GM19468 (cell line): ENCODE results near the gene JPH4.
"Not testable (repeated sequence)": the region's sequence is repeated elsewhere in the genome, so short reads cannot be mapped to it uniquely, and the experiment has no call there.

Experiments used
- ATAC-seq: cut with Tn5 transposase; IDR thresholded peaks from one replicate; pipeline ENCODE4 v1.9.1; 2021; ENCODE audit warnings: mild to moderate bottlenecking, moderate library complexity, moderate number of reproducible peaks; ENCODE audit not compliant: unreplicated experiment; ENCODE audit errors: extremely low read depth

The JPH4 gene

GRCh38 chr14:23551266-23552028, 27.1 kb downstream of the JPH4 start, which contains the start of gene ZFHX2:
Gene ZFHX2 (minus strand): TSS chr14:23551765. CDS start chr14:23535325, 16,440 bp downstream.
- no peak for ATAC-seq

GRCh38 chr14:23550812-23551265, 27.8 kb downstream of the JPH4 start:
- ATAC-seq = no peak

DNA sequence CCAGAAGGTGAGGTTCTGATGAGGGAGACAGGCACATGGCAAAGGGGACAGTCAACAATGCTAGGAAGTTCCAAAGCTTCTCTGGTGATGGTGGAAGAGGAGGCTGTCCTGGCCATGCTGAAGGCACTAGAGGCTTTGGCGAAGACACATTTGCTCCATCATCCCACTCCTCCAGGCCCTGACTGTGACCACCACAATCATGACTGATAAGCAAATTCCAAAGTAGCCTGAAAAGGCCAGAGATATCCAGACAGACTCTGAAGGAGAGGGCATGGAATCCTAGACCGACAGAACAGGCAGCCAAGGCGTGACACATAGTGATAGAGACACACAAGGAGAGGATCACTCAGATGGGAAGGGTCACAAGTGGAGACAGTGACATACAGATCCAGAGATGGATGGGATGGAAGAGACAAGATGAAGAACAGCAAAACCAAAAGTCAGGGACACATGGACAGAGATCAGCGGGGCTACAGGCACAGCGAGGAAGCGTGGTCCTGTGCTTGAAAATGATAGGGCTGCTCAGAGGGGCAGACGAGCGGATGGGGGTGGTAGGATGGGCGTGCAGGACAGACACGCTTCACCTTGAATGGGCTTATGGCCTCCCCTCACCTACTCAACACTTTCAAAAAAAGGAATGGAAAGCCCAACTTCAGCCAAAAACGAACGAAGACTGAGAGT, 28.3 kb downstream of the JPH4 start:
- no peak for ATAC-seq

- ATAC-seq = no peak
Observed at GRCh38 chr14:23548351-23549318, 30.0 kb downstream of the JPH4 start.

- no peak for ATAC-seq
Observed at GRCh38 chr14:23547924-23548323, 30.7 kb downstream of the JPH4 start.

GRCh38 chr14:23546450-23547035, 32.0 kb downstream of the JPH4 start:
- no peak for ATAC-seq

DNA sequence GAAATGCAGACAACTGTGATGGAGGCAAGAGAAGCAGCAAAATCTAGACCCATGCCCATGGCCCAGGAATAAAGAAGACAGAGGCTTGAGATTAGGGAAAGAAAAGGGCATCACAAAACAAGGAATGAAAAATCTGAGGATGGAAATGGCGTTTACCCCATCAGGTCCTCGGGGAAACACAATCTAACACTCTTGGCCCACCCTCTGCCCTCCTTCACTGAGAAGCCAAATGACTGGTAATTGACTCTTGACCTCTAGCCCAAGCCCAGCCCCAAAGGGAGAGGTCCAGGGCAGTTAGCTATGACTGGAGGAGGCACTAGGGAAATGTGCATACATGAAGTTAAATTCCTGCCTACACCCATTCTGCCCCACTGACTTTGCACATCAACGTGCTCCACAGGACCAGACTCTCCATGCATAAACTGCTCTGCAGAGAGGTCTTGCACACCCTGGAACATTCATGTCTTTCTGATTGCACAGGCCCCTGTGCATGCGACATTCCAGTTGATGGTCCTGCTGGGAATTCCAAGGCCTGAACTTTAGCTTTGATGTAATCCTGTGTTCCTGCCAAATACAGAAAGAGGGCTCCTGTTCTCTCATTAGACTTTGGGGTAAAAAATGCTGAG, 32.7 kb downstream of the JPH4 start:
- no peak for ATAC-seq

DNA sequence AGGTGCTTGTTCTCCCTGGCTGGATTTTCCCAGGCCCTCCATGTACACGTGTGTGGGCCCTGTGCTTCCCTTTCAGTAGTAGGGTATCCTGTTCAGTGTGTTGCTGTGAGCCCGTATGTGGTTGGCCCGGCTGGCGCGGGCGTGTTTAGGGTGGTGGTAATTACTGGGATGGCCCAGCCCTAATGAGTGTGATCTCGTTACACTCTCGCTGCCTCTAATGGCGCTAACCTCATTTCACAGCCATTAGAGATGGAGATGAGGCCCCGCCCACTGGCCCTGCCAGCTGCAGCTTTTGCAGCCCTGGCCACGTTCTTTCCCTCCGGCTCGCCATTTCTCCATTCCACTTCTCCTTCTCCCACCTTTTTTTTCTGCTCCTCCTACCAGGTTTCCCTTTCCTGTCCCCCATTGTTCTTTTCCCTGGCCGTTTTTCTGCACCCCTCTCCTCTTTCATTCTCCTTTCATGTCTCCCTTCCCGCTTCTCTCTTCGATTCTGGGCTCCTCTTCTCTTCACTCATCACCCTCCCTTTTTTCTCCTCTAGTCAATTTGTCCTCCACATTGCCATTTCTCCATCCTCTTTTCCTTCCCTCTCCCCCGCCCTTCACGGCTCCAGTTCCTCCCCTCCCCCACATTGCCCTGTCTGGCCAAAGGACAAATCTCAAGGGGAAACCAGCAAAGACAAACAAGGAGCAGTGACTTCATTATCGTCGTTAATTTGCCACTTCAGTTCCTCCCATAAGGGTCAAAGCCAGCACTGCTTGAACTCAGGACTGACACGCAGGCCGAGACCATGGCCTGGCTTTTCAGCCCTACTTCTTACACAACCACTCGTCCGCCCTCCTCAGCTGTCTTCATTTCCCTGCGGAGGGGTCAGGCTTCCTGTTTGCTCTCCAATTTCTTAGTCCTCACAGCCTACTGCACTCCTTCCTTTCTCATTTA, 33.8 kb downstream of the JPH4 start:
- no peak for ATAC-seq

DNA sequence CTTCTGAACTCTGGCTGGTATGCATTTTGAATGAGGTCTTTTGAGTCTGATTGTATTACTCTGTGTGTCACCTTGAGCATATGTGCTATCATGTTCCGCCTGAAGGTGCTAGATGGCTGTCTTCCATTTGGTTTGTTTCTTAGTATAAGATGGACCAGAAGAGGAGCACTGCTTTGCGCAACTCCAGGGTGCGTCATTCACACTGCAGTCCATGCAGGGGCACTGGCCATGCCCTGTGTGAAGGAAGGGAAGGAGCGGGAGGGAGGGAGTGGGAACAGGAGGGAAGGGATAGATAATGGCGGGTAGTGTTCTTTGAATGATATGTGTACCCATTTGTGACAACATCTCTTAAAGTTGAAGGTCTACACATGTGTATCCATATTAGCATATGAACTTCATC, 35.2 kb downstream of the JPH4 start:
- no peak for ATAC-seq

- no peak for ATAC-seq
Observed at GRCh38 chr14:23542261-23542660, 36.3 kb downstream of the JPH4 start.

GRCh38 chr14:23540141-23540469, 38.5 kb downstream of the JPH4 start:
- ATAC-seq = no peak

DNA sequence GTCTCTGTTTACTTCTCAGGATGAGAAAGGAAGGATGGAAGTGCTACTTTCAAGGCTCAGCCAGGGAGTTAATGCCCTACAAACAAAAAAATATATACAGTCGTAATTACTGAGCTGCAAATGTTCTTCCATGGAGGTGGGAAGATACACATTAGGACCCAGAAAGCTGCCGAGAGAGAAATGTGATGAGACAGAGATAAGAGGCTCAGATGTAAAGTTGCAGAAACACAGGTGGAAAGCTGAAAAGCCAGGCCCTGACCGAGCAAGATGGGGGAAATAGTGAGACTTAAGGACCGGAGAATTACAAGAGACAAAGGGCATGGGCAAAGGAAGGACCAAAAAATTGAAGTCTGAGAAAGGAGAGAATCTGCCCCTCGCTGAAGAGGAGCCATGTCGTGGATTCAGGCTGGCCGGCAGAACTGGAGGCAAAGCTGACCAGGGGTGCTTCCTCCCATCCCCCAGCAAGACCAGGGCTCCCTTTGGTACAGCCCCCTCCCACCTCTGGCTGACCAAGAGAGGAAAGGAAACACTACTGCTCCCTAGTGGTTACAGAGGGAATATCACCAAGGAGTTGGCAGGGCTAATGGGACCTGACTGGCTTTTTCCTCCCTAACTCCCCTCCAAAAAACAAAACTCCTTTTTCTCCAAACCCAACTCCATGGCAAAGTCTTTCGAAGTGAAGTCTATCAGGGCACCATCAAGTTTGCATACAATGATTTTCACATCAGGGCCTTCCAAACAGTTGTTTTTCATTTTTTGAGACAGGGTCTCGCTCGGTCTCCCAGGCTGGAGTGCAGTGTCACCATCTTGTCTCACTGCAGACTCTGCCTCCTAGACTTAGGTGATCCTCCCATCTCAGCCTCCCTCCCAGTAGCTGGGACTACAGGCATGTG, 39.1 kb downstream of the JPH4 start:
- ATAC-seq = no peak

DNA sequence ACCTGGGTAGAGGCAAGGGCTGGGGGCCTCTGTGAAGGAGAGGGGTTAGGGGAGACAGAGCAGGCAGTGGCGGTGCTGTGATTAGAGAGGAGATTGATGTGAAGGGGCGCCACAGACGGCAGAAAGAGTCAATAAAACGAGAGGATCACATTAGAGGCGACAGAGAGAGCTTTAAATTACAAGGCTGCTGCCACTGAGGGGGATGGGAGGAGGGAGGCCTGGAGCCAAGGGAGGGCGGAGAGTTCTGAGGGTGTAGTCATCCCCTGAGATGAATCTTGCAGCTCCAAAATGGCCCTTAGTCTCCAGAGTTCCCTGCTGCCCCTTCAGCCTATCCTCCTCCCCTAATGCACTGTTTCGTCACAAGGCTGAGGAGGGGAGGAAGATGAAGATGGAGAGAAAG, 39.8 kb downstream of the JPH4 start:
- ATAC-seq = no peak

- no peak for ATAC-seq
Observed at GRCh38 chr14:23538050-23538718, 40.4 kb downstream of the JPH4 start.

- no peak for ATAC-seq
Observed at GRCh38 chr14:23537351-23538049, 41.1 kb downstream of the JPH4 start.

DNA sequence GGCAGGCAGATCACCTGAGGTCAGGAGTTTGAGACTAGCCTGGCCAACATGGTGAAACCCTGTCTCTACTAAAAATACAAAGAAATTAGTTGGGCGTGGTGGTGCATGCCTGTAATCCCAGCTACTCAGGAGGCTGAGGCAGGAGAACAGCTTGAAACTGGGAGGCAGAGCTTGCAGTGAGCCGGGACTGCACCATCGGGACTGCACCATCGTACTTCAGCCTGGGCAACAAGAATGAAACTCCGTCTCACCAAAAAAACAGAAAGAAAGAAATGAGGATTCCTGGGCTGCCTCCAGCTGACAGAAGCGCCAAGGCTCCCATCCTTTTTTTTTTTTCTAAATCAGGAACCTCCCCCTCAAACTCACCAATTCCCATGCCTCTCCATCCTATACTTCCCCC, 41.7 kb downstream of the JPH4 start:
- not testable (repeated sequence) for ATAC-seq

- no peak for ATAC-seq
Observed at GRCh38 chr14:23536494-23536893, 42.1 kb downstream of the JPH4 start.
